ENCODE results near the gene NFAM1.

DNA sequence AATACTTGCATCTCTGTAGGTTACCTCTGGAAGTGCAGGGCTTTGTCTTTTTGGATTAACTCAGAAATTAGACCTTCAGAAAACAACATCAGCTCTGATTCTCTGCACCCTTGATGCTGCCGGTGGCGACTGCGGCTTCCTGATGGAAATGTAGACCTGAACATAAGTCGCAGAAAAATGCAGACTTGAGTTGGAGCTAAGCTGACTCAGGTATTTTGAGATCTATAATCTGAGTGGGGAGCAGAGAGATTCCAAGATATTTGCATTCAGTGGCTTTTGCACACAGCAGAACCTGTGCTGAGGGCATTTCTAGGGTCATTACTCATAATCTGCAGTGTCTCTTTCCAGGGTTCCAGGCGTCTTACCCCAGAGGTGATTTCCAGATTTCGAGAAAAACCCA, 18.7 kb upstream of the NFAM1 start:
- TF ChIP-seq, protein P1, sequence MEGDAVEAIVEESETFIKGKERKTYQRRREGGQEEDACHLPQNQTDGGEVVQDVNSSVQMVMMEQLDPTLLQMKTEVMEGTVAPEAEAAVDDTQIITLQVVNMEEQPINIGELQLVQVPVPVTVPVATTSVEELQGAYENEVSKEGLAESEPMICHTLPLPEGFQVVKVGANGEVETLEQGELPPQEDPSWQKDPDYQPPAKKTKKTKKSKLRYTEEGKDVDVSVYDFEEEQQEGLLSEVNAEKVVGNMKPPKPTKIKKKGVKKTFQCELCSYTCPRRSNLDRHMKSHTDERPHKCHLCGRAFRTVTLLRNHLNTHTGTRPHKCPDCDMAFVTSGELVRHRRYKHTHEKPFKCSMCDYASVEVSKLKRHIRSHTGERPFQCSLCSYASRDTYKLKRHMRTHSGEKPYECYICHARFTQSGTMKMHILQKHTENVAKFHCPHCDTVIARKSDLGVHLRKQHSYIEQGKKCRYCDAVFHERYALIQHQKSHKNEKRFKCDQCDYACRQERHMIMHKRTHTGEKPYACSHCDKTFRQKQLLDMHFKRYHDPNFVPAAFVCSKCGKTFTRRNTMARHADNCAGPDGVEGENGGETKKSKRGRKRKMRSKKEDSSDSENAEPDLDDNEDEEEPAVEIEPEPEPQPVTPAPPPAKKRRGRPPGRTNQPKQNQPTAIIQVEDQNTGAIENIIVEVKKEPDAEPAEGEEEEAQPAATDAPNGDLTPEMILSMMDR (IDR thresholded peaks at IDR 0.05): no peak
- no peak for TF ChIP-seq POLR2A (IDR thresholded peaks at IDR 0.05)

Measured in right lobe of liver (tissue), 4 donors.